HG02610 (cell line): ENCODE measurements around the gene CPED1.

Source experiments
- ATAC-seq: cut with Tn5 transposase; IDR thresholded peaks from one replicate; pipeline ENCODE4 v1.9.1; 2021; ENCODE audit warnings: mild to moderate bottlenecking, moderate library complexity; ENCODE audit not compliant: unreplicated experiment

CPED1 gene

GRCh38 chr7:121337398-121337797, 348.9 kb downstream of the CPED1 start:
- no peak for ATAC-seq

GRCh38 chr7:121339082-121339481, 350.6 kb downstream of the CPED1 start:
- no peak for ATAC-seq

DNA sequence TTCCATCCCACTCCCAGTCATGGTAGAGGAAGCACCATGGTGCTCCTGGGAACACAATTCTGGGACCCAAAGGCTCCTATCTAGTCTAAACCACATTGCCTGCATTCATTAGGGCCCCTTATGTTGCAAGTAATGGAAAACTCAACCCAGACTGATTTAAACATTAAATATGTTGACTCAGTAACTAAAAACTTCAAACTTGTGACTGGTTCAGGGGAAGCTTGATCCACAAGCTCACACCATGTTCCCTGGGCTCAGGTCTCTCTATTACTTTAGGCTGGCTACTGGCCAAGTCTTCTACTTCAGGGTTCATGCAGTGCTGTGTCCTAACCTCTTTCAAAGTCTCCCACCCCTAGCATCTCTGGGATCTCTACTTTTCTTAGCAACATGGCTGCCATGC, 353.4 kb downstream of the CPED1 start:
- no peak for ATAC-seq

DNA sequence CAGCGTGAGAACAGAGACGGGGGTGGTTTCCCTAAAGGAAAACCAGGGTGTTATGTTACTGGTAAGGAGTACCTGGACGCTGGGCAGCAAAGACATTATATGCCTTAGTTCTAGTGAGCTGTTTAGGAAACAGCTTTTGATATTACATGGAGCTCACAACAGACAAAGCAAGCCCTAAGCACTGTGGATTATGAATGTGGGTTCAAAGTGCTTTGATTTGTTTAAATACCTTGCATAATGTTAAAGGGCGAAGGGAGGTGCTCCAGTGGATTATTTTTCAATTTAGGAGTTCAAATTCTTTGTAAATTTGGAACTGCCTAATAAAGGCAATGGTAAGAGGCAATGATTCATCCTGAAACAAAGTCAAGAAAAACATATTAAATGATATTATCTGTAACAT, 354.1 kb downstream of the CPED1 start:
- ATAC-seq = no peak

- no peak for ATAC-seq
Observed at GRCh38 chr7:121343302-121343701, 354.8 kb downstream of the CPED1 start.

GRCh38 chr7:121344093-121344492, 355.6 kb downstream of the CPED1 start:
- ATAC-seq = no peak

DNA sequence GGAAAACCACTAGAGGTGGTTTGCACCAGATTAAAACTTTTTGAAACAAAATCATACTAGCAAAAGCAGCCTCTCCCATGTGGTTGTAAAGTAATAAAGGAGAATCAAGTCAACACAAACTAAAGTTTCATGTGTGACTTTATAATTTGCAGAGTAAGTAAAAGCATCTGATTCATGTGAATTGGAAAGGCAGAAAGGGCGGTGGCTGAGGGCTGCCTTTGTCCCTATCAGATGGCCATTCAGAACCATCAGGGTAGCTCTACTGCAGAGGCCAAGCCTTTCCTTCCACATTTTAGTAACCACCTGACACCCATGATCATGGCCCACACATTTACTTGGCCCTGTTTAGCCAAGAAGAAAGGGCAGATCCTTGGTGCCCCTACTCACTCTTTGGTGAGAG, 356.0 kb downstream of the CPED1 start:
- ATAC-seq = no peak
